PFSK-1 (cell line): ENCODE measurements around the gene RERE.

ENCODE experiments used
- POLR2AphosphoS5 ChIP-seq: IDR thresholded peaks from 2 replicates; pipeline ENCODE4 v1.6.1; 2012; ENCODE audit warnings: low read depth, mild to moderate bottlenecking, control low read depth, low read length, moderate library complexity
- SIN3A ChIP-seq: IDR thresholded peaks from 2 replicates; pipeline ENCODE4 v1.6.1; 2012; ENCODE audit warnings: mild to moderate bottlenecking, low read length, moderate library complexity, borderline replicate concordance; ENCODE audit not compliant: insufficient read depth
- TAF1 ChIP-seq: IDR thresholded peaks from 2 replicates; pipeline ENCODE4 v1.6.1; 2012; ENCODE audit warnings: low read length, control low read depth, borderline replicate concordance; ENCODE audit not compliant: insufficient read depth

GRCh38 chr1:8574985-8575384 is 242.5 kb downstream of the RERE start:
- TF ChIP-seq SIN3A (no peak), POLR2AphosphoS5 (no peak), TAF1 (no peak)
